Epithelial cell of esophagus (primary cell): ENCODE measurements around the gene BTBD1.

Experiments
- DNase-seq: peaks from one replicate; pipeline ENCODE4 v3.0.0; 2010; ENCODE audit warnings: low read depth
- H3K4me3 ChIP-seq: 2 replicates; pipeline ENCODE4 v1.5.1; 2011; ENCODE audit warnings: mild to moderate bottlenecking, low read length, control low read depth
- TF ChIP-seq, protein P1 (sequence below): IDR thresholded peaks from 2 replicates; pipeline ENCODE4 v1.5.1; 2011; ENCODE audit warnings: low read depth, mild to moderate bottlenecking, low read length, control low read depth, inconsistent platforms; ENCODE audit not compliant: insufficient read depth; ENCODE audit errors: missing control alignments

BTBD1 gene

DNA sequence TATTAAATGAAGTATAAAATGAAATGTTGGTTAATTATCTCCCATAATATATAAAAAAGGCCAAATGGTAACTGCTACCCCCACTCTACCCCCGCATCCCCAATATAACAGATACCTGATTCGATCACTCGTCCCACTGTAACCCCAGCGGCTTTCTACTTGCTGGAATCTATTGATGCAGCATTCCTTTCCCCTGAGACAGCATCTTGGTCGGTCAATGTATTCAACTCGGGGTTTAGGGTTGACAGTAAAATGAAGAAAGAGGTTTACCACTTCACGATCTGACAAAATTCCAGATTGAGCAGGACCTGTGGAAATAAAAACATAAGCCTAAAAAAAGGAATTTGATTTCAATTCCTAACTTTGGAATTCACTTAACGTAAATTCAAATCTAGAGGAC lies 37.0 kb downstream of the BTBD1 start:
- TF ChIP-seq, protein P1, sequence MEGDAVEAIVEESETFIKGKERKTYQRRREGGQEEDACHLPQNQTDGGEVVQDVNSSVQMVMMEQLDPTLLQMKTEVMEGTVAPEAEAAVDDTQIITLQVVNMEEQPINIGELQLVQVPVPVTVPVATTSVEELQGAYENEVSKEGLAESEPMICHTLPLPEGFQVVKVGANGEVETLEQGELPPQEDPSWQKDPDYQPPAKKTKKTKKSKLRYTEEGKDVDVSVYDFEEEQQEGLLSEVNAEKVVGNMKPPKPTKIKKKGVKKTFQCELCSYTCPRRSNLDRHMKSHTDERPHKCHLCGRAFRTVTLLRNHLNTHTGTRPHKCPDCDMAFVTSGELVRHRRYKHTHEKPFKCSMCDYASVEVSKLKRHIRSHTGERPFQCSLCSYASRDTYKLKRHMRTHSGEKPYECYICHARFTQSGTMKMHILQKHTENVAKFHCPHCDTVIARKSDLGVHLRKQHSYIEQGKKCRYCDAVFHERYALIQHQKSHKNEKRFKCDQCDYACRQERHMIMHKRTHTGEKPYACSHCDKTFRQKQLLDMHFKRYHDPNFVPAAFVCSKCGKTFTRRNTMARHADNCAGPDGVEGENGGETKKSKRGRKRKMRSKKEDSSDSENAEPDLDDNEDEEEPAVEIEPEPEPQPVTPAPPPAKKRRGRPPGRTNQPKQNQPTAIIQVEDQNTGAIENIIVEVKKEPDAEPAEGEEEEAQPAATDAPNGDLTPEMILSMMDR = no peak
- no peak for DNase-seq

DNA sequence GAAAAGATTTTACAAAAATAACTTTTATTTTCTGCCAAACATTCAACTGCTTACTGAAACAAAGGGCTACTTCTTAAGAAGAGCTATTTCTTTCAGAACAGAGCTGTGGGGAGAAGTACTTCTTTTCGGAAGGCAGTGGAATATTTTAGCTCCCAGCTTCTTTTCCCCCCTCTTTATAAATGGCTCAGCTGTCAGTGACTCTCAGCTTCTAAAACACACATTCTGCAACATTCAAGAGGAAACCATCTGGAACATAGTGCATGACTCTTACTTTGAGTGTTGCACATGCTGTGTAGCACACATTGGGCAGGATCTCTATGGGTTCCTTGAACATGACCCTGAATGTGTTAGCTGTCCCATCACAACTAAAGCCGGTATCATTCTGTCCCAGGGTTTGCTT lies 48.6 kb downstream of the BTBD1 start:
- DNase-seq = no peak
- TF ChIP-seq, protein P1 = no peak

More for the DNA sequence above, 37.0 kb downstream of the BTBD1 start:
- no peak overlapping the region for H3K4me3 ChIP-seq

DNA sequence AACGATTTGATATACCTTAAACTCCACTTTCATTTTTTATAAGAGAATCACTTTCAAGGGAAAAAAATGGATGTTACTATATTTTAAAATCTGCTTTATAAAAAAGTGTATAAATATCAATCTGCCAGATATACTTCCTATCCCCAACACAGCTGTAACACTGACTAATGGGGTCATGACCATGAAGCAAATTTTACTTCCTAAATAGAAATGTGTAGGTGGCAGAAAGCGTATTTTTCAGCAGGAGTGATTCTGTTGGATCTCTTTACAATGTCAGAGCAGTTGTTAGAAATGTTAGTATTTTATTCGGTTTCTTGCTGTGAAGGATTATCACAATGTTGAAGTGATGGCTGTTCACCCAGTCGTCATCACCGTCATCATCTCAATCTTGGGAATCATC lies 50.1 kb downstream of the BTBD1 start:
- TF ChIP-seq, protein P1 = no peak
- H3K4me3 ChIP-seq = no peak overlapping the region
- no peak for DNase-seq

More for the DNA sequence above, 48.6 kb downstream of the BTBD1 start:
- no peak overlapping the region for H3K4me3 ChIP-seq

DNA sequence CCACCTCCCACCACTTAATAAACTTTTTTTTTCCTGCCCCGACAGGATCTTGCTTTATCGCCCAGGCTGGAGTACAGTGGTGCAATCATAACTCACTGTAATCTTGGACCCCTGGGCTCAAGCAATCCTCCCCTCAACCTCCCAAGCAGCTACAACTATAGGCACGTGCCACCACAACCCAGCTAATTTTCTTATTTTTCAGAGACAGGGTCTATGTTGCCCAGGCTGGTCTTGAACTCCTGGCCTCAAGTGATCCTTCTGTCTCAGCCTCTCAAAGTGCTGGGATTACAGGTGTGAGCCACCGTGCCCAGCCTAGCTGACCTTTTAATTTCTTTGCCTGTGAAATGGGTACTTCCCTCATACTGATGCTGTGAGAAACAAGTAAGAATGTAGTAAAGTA lies 51.7 kb downstream of the BTBD1 start:
- TF ChIP-seq, protein P1 = no peak
- H3K4me3 ChIP-seq = no peak overlapping the region
- no peak for DNase-seq

DNA sequence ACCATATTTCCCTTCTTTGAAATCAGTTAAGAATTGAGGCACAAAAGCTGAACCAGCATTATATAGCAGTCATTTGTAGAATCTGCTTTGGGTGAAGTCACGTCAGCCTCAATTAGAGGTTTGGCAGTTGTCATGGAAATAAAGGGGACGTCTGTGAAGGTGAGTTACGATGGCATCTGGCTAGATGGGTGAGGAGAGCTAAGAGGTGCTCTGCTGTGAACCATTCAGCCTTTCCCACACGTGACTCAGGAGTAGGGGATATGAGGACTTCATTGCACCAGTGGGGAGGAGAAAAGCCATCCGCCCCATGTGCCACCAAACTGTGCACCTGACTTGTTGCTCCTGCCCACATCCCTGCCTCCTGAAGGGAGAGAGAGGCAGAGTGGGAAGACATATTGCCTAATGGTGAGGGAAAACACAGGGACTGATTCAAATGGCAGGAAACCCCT lies 52.8 kb downstream of the BTBD1 start:
- DNase-seq = no peak
- TF ChIP-seq, protein P1 = no peak
- no peak overlapping the region for H3K4me3 ChIP-seq

DNA sequence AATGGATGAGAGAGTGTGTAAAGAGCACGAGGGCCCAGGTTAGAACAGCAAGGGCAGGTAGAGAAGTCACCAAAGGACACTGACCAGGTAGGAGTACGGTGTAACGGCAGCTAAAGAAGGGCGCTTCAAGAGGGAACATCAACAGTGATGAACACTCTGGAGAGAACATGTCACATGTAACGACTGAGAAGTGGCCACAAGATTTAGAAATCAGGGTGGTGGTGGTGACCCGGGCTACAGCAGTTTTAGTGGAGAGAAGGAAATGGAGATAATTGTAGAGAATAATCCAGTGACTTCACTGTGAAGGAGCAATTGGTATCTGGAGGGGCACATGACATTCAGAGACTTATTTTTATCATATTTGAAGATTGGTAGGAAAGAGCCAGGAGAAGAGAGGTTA lies 54.4 kb downstream of the BTBD1 start:
- TF ChIP-seq, protein P1 = no peak
- no peak for DNase-seq
- no peak overlapping the region for H3K4me3 ChIP-seq

DNA sequence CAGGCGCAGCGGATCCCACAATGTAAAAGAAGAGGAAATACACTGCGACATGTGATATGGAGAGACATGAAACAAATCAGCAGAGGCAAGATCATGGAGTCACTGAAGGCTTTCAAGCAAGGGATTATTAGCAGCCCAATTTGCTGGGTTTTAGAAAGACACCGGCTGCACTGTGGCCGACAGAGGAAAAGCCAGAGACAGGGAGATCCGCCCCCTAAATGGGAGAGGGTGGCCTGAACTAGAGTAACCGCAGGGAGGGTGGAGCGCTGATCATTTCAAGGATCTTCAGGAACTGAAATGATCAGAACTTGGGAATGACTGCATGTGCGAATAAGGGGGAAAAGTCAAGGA lies 55.0 kb downstream of the BTBD1 start:
- H3K4me3 ChIP-seq = peak overlapping the region; percentile 99
- DNase-seq = no peak
- TF ChIP-seq, protein P1 = no peak
